Coronary artery (tissue), 2 donors: ENCODE measurements around the gene IRF3.

Source experiments
- DNase-seq: peaks from one replicate; pipeline ENCODE4 v3.0.0-alpha.2; 2017; ENCODE audit warnings: low spot score
- H3K27ac ChIP-seq, 2 donors: fragments of 200-600 bp; sonication (generic); one replicate each; pipeline ENCODE4 v1.5.1; 2016 to 2019
- H3K4me3 ChIP-seq: fragments of 200-600 bp; sonication (generic); 2 replicates; pipeline ENCODE4 v1.5.1; 2016; ENCODE audit warnings: mild to moderate bottlenecking, moderate library complexity
- TF ChIP-seq, protein P1 (sequence below): fragments of 200-600 bp; sonication (generic); IDR thresholded peaks from one replicate; pipeline ENCODE4 v1.5.1; 2019; ENCODE audit warnings: antibody characterized with exemption

The IRF3 gene

GRCh38 chr19:49657493-49658138 lies 8.0 kb downstream of the IRF3 start:
- TF ChIP-seq, protein P1, sequence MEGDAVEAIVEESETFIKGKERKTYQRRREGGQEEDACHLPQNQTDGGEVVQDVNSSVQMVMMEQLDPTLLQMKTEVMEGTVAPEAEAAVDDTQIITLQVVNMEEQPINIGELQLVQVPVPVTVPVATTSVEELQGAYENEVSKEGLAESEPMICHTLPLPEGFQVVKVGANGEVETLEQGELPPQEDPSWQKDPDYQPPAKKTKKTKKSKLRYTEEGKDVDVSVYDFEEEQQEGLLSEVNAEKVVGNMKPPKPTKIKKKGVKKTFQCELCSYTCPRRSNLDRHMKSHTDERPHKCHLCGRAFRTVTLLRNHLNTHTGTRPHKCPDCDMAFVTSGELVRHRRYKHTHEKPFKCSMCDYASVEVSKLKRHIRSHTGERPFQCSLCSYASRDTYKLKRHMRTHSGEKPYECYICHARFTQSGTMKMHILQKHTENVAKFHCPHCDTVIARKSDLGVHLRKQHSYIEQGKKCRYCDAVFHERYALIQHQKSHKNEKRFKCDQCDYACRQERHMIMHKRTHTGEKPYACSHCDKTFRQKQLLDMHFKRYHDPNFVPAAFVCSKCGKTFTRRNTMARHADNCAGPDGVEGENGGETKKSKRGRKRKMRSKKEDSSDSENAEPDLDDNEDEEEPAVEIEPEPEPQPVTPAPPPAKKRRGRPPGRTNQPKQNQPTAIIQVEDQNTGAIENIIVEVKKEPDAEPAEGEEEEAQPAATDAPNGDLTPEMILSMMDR, result no peak
- Histone ChIP-seq H3K27ac (no peak overlapping the region), H3K4me3 (no peak overlapping the region)
- DNase-seq, result no peak

GRCh38 chr19:49656456-49657109 lies 9.1 kb downstream of the IRF3 start:
- no peak overlapping the region for H3K27ac ChIP-seq
- no peak overlapping the region for H3K4me3 ChIP-seq
- no peak for DNase-seq
- TF ChIP-seq, protein P1, result no peak

DNA sequence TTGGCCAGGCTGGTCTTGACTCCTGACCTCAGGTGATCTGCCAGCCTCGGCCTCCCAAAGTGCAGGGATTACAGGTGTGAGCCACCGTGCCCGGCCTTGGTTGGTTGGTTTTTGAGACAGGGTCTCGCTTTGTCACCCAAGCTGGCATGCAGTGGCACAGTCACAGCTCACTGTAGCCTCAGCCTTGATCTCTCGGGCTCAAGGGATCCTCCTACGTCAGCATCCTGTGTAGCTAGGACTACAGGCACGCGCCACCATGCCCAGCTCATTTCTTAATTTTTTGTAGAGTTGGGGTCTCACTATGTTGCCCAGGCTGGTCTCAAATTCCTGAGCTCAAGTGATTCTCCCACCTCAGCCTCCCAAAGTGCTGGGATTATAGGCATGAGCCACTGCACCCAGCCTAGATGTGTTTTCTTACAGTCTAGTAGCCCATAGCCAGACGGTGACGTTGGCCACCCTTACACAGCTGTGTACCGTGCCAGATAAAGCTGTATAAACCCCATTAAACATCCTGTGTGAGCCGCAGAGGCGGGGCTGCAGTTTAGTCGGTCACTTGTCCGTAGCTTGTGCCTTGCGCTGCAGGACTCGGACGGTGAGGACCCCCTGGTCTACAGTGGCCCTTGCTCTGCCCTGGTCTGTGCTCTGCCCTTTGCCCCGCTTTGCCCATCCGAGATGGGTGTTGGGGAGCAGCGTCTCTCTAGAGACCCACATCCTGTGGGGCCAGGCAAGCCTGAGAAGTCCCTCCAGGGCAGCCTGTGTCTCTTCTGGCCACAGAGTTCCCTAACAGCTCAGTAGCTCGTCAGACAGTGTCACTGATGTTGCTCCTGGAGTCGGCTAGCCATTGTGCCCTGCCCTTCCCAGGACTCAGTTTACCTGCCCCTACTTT lies 9.8 kb downstream of the IRF3 start:
- no peak overlapping the region for H3K27ac ChIP-seq
- TF ChIP-seq, protein P1, result no peak
- H3K4me3 ChIP-seq, result no peak overlapping the region
- DNase-seq, result no peak

DNA sequence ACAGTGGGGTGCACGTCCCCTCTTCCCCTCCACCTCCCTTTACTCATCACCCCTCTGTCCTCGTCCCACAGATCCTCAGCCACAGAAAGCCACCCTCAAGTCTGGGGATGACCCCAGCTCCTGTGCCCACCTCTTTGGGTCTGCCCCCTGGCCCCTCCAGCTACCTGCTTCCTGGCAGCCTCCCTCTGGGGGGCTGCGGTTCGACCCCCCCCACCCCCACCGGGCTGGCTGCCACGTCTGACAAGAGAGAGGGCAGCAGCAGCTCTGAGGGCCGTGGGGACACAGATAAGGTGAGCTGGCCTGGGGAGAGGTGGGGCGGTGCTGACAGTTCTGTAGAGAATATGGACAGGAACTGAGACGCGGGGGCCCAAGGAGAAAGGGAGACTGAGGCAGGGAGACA lies 11.1 kb downstream of the IRF3 start:
- TF ChIP-seq, protein P1, result no peak
- H3K27ac ChIP-seq, result no peak overlapping the region
- DNase-seq, result no peak
- H3K4me3 ChIP-seq, result no peak overlapping the region

DNA sequence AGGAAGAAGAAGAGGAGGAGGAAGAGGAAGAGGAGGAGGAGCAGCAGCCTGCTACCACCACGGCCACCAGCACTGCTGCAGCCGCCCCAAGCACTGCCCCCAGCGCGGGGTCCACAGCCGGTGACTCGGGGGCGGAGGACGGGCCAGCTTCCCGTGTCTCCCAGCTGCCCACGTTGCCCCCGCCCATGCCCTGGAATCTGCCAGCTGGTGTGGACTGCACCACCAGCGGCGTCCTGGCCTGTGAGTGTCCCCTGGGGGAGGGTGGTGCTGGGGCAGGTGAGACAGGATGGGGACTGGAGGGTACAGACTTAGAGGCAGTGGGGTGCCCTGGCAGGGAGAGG lies 12.2 kb downstream of the IRF3 start:
- H3K4me3 ChIP-seq, result no peak overlapping the region
- TF ChIP-seq, protein P1, result no peak
- no peak overlapping the region for H3K27ac ChIP-seq
- no peak for DNase-seq

- H3K4me3 ChIP-seq, result no peak overlapping the region
- TF ChIP-seq, protein P1, result no peak
- DNase-seq, result no peak
- H3K27ac ChIP-seq, result no peak overlapping the region
Measured at GRCh38 chr19:49652551-49653465, 12.8 kb downstream of the IRF3 start.
